ENCODE results near the gene PTGES3.

PTGES3 gene

DNA sequence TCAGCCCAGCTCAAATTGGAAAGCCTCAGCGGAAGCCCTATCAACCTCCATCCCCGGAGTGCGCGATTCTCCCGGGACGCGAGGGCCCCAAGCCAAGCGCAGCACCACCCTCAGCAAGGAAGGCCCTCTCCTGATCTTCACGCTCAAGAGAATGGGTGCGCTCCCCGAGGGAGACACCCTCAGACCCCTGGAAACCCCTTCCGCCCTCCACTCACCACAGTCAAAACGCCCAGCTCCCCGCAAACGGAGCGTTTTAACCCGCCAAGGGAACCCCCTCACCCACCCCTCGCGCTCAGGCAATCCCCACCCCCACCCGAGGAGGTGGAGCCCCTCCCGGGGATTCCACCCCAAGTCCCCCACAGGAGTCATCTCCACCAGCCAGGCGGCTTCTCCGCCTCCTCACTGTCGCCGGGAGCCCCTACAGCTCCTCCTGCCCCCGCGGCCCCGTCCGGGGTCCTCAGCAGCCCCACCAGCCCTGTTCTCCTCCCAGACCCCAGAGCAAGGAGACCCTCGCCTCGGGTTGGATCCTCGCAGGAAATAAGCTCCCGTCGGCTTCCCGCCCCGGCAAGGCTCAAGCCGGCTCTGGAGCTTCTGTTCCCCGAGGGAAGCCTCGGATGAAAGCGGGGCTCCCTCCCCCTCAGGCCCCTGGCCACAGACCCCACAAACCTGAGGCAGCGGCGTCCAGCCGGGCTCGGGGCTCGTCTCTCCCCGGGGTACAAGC is 58.5 kb downstream of the PTGES3 start:
- peak; percentile 19 to 35 for DNase-seq (ENCODE audit: low read depth in 2 of 2)

DNA sequence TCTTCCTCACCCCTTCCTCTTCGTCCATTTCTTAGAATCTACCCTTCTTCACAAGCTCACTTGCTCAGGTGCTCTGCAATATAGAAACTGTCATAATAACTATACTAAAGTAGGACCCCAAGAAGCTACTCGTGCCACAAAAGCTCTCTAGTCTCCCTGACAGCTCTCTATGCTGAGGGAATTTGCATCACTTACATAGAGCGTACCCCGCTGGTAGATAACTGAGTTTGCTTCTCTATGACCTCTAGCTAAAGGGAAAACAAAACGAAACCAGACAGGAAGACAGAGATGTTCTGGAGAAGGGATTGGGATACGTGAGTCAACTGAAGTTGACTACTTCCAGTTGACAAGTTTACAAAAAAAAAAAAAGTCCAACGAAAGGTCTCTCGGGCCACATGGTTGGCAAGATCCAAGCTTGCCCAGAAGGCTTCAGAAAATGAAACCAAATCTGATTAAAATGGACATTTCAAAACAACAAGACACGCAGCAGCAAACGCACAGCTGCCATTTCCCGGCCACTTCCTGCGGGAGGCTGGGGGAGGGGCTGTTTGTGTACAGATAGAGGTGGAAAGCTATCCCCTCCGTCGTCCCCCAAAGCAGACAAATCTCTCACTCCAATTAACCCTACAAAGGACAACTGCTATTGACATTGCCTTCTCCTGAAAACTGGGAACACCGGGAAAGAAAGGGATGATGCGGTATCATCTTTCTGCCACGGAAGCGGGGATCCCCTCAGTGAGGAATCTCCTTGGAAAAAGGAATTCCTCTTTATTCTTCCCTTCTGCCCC is 59.2 kb downstream of the PTGES3 start:
- DNase-seq (ENCODE audit: low read depth in 2 of 2): peak; percentile 43 to 48

DNA sequence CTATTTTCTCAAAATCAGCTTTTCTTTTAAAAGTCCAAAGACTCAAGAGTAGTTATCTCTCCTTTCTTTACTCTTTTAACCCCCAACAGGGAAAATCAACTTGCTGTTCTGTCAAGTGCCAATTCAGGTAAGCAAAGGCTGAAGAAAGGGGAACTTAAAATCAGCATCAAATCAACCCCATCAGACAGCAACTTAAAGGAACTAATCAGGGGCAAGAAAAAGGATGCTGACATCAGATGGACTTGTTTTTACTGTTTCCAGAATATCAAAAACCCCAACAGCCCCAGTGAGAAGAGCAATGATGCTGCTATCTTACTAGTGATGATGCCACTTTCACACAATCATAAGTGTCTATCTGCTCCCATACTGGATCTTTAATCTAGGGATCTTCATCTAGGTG is 61.4 kb downstream of the PTGES3 start:
- DNase-seq (ENCODE audit: low read depth in 2 of 2): no peak

DNA sequence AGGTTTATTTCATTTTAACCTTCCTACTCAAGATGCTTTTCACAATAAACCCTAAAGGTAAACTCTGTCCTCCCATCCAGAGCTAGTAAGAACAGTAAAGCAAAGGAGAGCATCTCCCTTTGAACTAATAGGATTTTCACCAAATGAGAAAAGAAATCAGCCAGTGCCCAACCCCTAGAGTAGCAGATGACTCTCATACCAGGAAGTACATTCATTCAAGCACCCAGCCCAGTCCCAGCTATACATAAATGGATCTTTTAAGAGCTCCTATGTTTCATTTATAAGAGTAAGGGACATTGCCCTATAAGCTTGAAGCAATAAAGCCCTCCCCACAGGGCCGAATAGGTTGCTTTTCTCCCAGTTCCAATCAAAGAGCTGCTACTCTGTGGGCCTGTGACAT is 65.5 kb downstream of the PTGES3 start:
- DNase-seq (ENCODE audit: low read depth in 2 of 2): no peak

DNA sequence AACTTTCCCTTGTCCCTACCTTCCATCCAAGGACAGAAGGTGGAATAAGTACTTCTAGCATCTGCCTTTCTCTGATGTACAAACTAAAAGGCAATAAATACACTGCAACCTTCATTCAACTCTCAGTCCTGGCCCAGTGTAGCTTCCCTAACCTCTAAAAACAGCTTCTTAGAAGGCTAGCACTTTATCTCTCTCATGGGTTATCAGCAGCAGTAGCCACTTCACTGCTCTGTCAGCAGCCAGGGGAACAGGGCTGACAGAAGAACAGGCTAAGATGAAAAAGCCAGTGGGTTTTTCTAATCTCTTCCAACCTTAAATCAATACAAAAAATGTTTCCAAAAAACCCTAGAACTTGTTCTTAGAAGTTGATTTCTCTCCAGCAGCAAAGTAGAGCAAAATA is 71.2 kb downstream of the PTGES3 start:
- DNase-seq (ENCODE audit: low read depth in 2 of 2): no peak

DNA sequence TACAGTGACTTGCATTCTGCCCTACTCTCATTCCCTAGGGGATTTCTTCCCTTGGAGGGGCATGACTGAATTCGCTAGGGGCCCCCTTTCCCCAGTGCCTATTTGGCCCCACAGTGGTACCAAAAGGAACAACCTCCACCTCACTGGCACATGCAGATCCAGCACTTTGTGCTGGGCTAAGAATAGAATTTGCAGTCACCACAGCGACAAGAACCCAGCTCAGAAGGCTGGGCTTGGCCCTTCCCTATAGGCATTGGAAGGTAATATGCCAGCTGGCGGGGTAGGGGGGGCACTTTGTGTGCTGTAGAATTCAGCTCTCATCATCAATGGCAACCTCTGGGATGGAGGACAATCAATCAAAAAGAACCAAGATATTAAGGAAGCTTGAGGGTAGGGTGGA is 71.8 kb downstream of the PTGES3 start:
- no peak for DNase-seq (ENCODE audit: low read depth in 2 of 2)

DNA sequence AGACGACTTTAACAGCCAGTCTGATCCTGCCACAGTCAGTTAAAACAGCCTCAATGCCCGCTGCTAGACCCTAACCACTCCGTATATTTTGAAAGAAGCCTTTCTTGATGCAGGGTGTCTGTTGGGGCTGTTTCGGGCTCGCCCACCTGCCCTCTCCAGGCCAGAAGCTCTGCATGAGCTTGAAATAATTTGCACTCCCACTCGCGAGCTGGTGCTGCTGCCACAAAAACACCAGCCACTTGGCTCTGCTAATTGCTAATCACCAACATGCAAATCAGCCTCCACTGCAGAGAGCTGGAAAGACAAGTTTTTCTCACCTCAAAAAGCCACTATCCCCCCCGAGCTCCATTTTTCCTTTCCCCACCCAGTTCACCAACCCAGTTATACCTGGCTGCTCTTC is 73.5 kb downstream of the PTGES3 start:
- DNase-seq (ENCODE audit: low read depth in 2 of 2): no peak

Data from stimulated activated CD4-positive, alpha-beta T cell treated with anti-CD3 and anti-CD28 coated beads, Interleukin-4, amount 100 ng/mL, for 48 hours (primary cell).